HepG2 (cell line): ENCODE data around the gene DSG2. TPM values are rescaled to one million over a fixed set of nuclear protein-coding genes. Genes with fewer than 3 reads are reported as not detected.

Experiments used
- ATAC-seq: fragments of 200-7000 bp; cut with Tn5 transposase; 3 replicates; pipeline ENCODE4 v1.9.1; 2020; ENCODE audit warnings: mild to moderate bottlenecking, moderate library complexity
- BruUV-seq: library from RNA; stranded (reverse); fragments of 400-500 nt; replicated peaks from 2 replicates; lab custom pipeline; 2021; lab: Mats Ljungman, UMichigan
- CTCF ChIA-PET: fragments of 300-600 bp; formaldehyde crosslinking; extraction: SDS; loops from one replicate; lab custom pipeline; 2021; ENCODE audit warnings: low total read pairs, inconsistent platforms, low intra/inter-chr PET ratio; lab: Yijun Ruan, JAX
- POLR2A ChIA-PET: fragments of 350-600 bp; sonication (Branson Sonifier 250); formaldehyde crosslinking; loops from one replicate; lab custom pipeline; 2020; ENCODE audit warnings: antibody characterized with exemption, inconsistent platforms; lab: Yijun Ruan, JAX
- DNase-seq: peaks from one replicate; pipeline ENCODE4 v3.0.0-alpha.2; 2015; ENCODE audit warnings: low spot score
- FAIRE-seq: peaks from 3 replicates; lab custom pipeline; 2011; peaks lifted over from hg19 to GRCh38; lab: Jason Lieb, UNC
- H2AFZ ChIP-seq: one replicate; pipeline ENCODE4 v1.6.1; 2011; ENCODE audit warnings: low read length, inconsistent platforms
- H3K27ac ChIP-seq: fragments of 300-600 bp; 3 replicates; pipeline ENCODE4 v1.8.0; 2011; ENCODE audit warnings: mixed run types, mild to moderate bottlenecking, mixed read lengths, low read length, inconsistent platforms; ENCODE audit not compliant: insufficient read depth; ENCODE audit errors: extremely low read length
- H3K27me3 ChIP-seq, 2 experiments: fragments of 200-600 bp in 1 of 2; 2 replicates in 1 of 2; 3 replicates in 1 of 2; pipeline versions ENCODE4 v1.6.0 to v1.8.0; 2011; ENCODE audit warnings: low read length in 2 of 2, mild to moderate bottlenecking in 2 of 2, moderate library complexity in 2 of 2, inconsistent platforms in 1 of 2; ENCODE audit not compliant: insufficient read depth in 2 of 2, control insufficient read depth in 1 of 2
- H3K36me3 ChIP-seq, 2 experiments: fragments of 200-600 bp in 1 of 2; replicated peaks in 1 of 2; 2 replicates in 1 of 2; 3 replicates in 1 of 2; pipeline versions ENCODE4 v1.5.1 to v1.8.0; 2011; ENCODE audit warnings: low read length in 2 of 2, inconsistent platforms in 1 of 2; ENCODE audit not compliant: insufficient read depth in 2 of 2, control insufficient read depth in 1 of 2
- H3K4me1 ChIP-seq: 2 replicates; pipeline ENCODE4 v1.5.1; 2012; ENCODE audit warnings: low read length, inconsistent platforms; ENCODE audit not compliant: insufficient read depth
- H3K4me2 ChIP-seq: 2 replicates; pipeline ENCODE4 v1.6.0; 2011; ENCODE audit warnings: low read depth, low read length, inconsistent platforms
- H3K4me3 ChIP-seq, 3 experiments: fragments of 200-600 bp in 1 of 3; sonication (generic), shearing (Covaris generic) in 1 of 3; replicated peaks in 1 of 3; 2 replicates each; pipeline ENCODE4 v1.5.1; 2011 to 2016; ENCODE audit warnings: low read length in 3 of 3, inconsistent platforms in 2 of 3, low read depth in 2 of 3, mild to moderate bottlenecking in 2 of 3, control low read depth in 1 of 3, mixed read lengths in 1 of 3; ENCODE audit not compliant: insufficient read depth in 1 of 3
- H3K79me2 ChIP-seq: one replicate; pipeline ENCODE4 v1.6.1; 2011; ENCODE audit warnings: low read length, inconsistent platforms; ENCODE audit not compliant: insufficient read depth
- H3K9ac ChIP-seq: 2 replicates; pipeline ENCODE4 v1.6.0; 2011; ENCODE audit warnings: mild to moderate bottlenecking, low read depth, low read length, inconsistent platforms; ENCODE audit not compliant: insufficient read depth
- H3K9me3 ChIP-seq: 2 replicates; pipeline ENCODE4 v1.5.1; 2012; ENCODE audit warnings: mild to moderate bottlenecking, low read length
- H4K20me1 ChIP-seq: 2 replicates; pipeline ENCODE4 v1.6.0; 2011; ENCODE audit warnings: inconsistent platforms, mild to moderate bottlenecking, low read length, moderate library complexity; ENCODE audit not compliant: insufficient read depth
- AKAP8 ChIP-seq: sonication (generic); formaldehyde crosslinking; IDR thresholded peaks from 2 replicates; pipeline ENCODE4 v1.5.1; 2020; ENCODE audit warnings: mild to moderate bottlenecking, missing genetic modification reagents
- CCDC6 ChIP-seq: sonication (generic); formaldehyde crosslinking; IDR thresholded peaks from 2 replicates; pipeline ENCODE4 v1.8.1; 2022; ENCODE audit warnings: mild to moderate bottlenecking, missing genetic modification reagents, moderate library complexity
- EHMT2 ChIP-seq: fragments of 200-600 bp; sonication (generic); IDR thresholded peaks from 2 replicates; pipeline ENCODE4 v1.7.0; 2017; ENCODE audit warnings: antibody characterized with exemption, low read depth, low read length, borderline replicate concordance
- ELF1 ChIP-seq: sonication (generic); formaldehyde crosslinking; IDR thresholded peaks from 2 replicates; pipeline ENCODE4 v1.4.0; 2020; ENCODE audit warnings: missing genetic modification reagents
- MAFF ChIP-seq: IDR thresholded peaks from 2 replicates; pipeline ENCODE4 v1.6.1; 2011; ENCODE audit warnings: low read depth, low read length, improper control_type of control experiment
- MAFG ChIP-seq: sonication (generic); formaldehyde crosslinking; IDR thresholded peaks from 2 replicates; pipeline ENCODE4 v1.5.1; 2020; ENCODE audit warnings: mild to moderate bottlenecking, missing genetic modification reagents
- MAFK ChIP-seq, 2 experiments: IDR thresholded peaks in 1 of 2; conservative IDR thresholded peaks in 1 of 2; 2 replicates each; pipeline ENCODE4 v1.6.1; 2011; ENCODE audit warnings: improper control_type of control experiment in 2 of 2, low read length in 2 of 2
- SIN3A ChIP-seq: IDR thresholded peaks from 2 replicates; pipeline ENCODE4 v1.6.1; 2011; ENCODE audit warnings: low read depth, mild to moderate bottlenecking, control low read depth, low read length, borderline replicate concordance
- ZBTB44 ChIP-seq: sonication (generic); formaldehyde crosslinking; IDR thresholded peaks from 2 replicates; pipeline ENCODE4 v1.4.0; 2020; ENCODE audit warnings: missing genetic modification reagents
- ZFY ChIP-seq: sonication (generic); formaldehyde crosslinking; IDR thresholded peaks from 2 replicates; pipeline ENCODE4 v1.4.0; 2020; ENCODE audit warnings: missing genetic modification reagents
- ZNF766 ChIP-seq: sonication (generic); formaldehyde crosslinking; IDR thresholded peaks from 2 replicates; pipeline ENCODE4 v1.5.0; 2020; ENCODE audit warnings: missing genetic modification reagents, borderline replicate concordance
- WGBS: methylation state at CpG from one replicate; pipeline ENCODE4 v1.1.6; 2017; ENCODE audit warnings: low lambda C conversion rate; 5-methylcytosine and 5-hydroxymethylcytosine counted together
- in situ Hi-C: cut with HindIII; loops from 2 replicates; pipeline ENCODE4 v1.10.0; 2017; ENCODE audit warnings: low pct_unique_long_range_greater_than_20kb; ENCODE audit not compliant: extremely low pct_ligation_motif_present
- intact Hi-C: fragments of 100-400 bp; cut with micrococcal nuclease; formaldehyde crosslinking; loops from one replicate; pipeline ENCODE4 v1.10.0; 2022; ENCODE audit not compliant: unreplicated experiment
- polyA plus RNA-seq, 8 experiments: library from polyadenylated mRNA; depleted of rRNA in 3 of 8; stranded (reverse) in 7 of 8; unstranded in 1 of 8; fragments of >200 nt; fragmentation: Illumina TruSeq in 4 of 8; extraction: Trizol in 4 of 8; gene quantifications; 2 replicates each; pipeline versions ENCODE4 v1.2.1 to v1.2.3, GENCODE V29; 2011 to 2016; ENCODE audit warnings: low read depth in 4 of 8, missing spikeins in 1 of 8, mixed read lengths in 1 of 8; ENCODE audit not compliant: insufficient read depth in 1 of 8
- total RNA-seq, 5 experiments: library from RNA; depleted of rRNA; stranded (reverse); fragments of >200 nt; fragmentation: Illumina TruSeq; extraction: Trizol; gene quantifications; 2 replicates each; pipeline ENCODE4 v1.2.3, GENCODE V29; 2016; ENCODE audit warnings: low read depth in 1 of 5
- TF ChIP-seq, protein P1 (sequence below): sonication (generic); formaldehyde crosslinking; IDR thresholded peaks from 2 replicates; pipeline ENCODE4 v1.4.0; 2020; ENCODE audit warnings: missing genetic modification reagents
- TF ChIP-seq, protein P2 (sequence below): sonication (generic); formaldehyde crosslinking; IDR thresholded peaks from 2 replicates; pipeline ENCODE4 v1.5.0; 2020; ENCODE audit warnings: mild to moderate bottlenecking, missing genetic modification reagents, borderline replicate concordance

Gene DSG2
- total and polyA plus RNA-seq, 2 of the 13 experiments (the other 11 are each of a cell fraction or from before 2014, with no cell fraction given): 23.3 to 66.7 TPM

DNA sequence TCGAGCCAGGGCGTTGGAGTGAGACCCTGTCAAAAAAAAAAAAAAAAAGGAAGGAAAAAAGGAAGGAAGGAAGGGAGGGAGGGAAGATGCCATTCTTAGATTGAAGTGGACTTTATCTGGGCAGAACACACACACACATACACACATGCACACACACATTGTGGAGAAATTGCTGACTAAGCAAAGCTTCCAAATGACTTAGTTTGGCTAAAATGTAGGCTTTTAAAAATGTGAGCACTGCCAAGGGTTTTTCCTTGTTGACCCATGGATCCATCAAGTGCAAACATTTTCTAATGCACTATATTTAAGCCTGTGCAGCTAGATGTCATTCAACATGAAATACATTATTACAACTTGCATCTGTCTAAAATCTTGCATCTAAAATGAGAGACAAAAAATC lies 93.1 kb downstream of the DSG2 start:
- Histone ChIP-seq H3K4me3 (peak overlapping the region in 2 of 3 experiments; percentile 17; a peak in 4 of 6 replicates), H3K79me2 (peaks cover 7% of the 10 kb centered on the region), H2AFZ (no peak overlapping the region), H3K4me1 (peaks cover 99% of the 10 kb centered on the region), H3K9ac (no peak overlapping the region), H3K4me2 (peak overlapping the region; percentile 77), H3K27ac (peak overlapping the region; percentile 39), H3K36me3 (peaks cover 2 to 21% of the 10 kb centered on the region in 2 experiments; a peak in 2 of 5 replicates), H3K27me3 (no peaks in the 10 kb centered on the region), H4K20me1 (no peaks in the 10 kb centered on the region), H3K9me3 (no peaks in the 10 kb centered on the region)
- CTCF ChIA-PET: interaction anchor here (1.2 kb wide), 1 partner anchor 15 kb away, joined by 3 read pairs; no protein-coding TSS in a partner anchor
- POLR2A ChIA-PET: interaction anchor here (0.6 to 2.2 kb wide), 19 partner anchors 9 to 490 kb away, joined by 3 to 19 read pairs (median 4); partner anchors contain the start of gene TRAPPC8
- intact Hi-C loops (loop anchor here (5.0 to 10.0 kb wide), 2 partner anchors 34 to 94 kb away; partner anchors contain the start of gene B4GALT6), in situ Hi-C loops (no loop called here)
- ATAC-seq (no peak), FAIRE-seq (peak; percentile 8), DNase-seq (no peak)
- 23% methylated on average over 2 of the region's 2 CpGs for WGBS
- TF ChIP-seq ZNF766 (CRISPR knock-in tag): no peak
- no peak for TF ChIP-seq AKAP8
- TF ChIP-seq MAFK (conservative IDR thresholded peaks at IDR 0.05 in 1 of 2, IDR thresholded peaks at IDR 0.05 in 1 of 2; ENCODE audit: low read length in 2 of 2): peak; percentile 100
- TF ChIP-seq, protein P1, sequence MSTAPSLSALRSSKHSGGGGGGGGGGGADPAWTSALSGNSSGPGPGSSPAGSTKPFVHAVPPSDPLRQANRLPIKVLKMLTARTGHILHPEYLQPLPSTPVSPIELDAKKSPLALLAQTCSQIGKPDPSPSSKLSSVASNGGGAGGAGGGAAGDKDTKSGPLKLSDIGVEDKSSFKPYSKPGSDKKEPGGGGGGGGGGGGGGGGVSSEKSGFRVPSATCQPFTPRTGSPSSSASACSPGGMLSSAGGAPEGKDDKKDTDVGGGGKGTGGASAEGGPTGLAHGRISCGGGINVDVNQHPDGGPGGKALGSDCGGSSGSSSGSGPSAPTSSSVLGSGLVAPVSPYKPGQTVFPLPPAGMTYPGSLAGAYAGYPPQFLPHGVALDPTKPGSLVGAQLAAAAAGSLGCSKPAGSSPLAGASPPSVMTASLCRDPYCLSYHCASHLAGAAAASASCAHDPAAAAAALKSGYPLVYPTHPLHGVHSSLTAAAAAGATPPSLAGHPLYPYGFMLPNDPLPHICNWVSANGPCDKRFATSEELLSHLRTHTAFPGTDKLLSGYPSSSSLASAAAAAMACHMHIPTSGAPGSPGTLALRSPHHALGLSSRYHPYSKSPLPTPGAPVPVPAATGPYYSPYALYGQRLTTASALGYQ (CRISPR knock-in tag): 0 out of 2 replicates have a peak, but pooled peaks have one; percentile 1
- TF ChIP-seq ZFY (CRISPR knock-in tag): 0 out of 2 replicates have a peak, but pooled peaks have one; percentile 3
- peak; percentile 83 for TF ChIP-seq MAFG (CRISPR knock-in tag)
- peak; percentile 100 for TF ChIP-seq MAFF
- no peak for TF ChIP-seq ELF1 (CRISPR knock-in tag)
- no peak for TF ChIP-seq ZBTB44 (CRISPR knock-in tag)
- 0 out of 2 replicates have a peak, but pooled peaks have one; percentile 17 for TF ChIP-seq CCDC6 (CRISPR knock-in tag)
- TF ChIP-seq, protein P2, sequence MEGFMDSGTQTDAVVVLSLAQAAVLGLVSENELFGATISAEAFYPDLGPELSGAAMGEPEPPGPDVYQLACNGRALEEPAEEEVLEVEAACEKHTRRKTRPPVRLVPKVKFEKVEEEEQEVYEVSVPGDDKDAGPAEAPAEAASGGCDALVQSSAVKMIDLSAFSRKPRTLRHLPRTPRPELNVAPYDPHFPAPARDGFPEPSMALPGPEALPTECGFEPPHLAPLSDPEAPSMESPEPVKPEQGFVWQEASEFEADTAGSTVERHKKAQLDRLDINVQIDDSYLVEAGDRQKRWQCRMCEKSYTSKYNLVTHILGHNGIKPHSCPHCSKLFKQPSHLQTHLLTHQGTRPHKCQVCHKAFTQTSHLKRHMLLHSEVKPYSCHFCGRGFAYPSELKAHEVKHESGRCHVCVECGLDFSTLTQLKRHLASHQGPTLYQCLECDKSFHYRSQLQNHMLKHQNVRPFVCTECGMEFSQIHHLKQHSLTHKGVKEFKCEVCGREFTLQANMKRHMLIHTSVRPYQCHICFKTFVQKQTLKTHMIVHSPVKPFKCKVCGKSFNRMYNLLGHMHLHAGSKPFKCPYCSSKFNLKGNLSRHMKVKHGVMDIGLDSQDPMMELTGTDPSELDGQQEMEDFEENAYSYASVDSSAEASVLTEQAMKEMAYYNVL (CRISPR knock-in tag): 0 out of 2 replicates have a peak, but pooled peaks have one; percentile 28
- TF ChIP-seq SIN3A: no peak
- TF ChIP-seq EHMT2: no peak
- BruUV-seq: no TSS peak
